Measurements from ENCODE around the gene PIGC. TPM values are rescaled to one million over a fixed set of nuclear protein-coding genes. Genes with fewer than 3 reads are reported as not detected.

PIGC gene
- total RNA-seq, 1 donor from 2014 or later, result 19.1 TPM

Other genes starting within 250 kb of the PIGC start
- gene C1orf105, start 23.4 kb downstream of the PIGC start, total RNA-seq, result not detected
- 53.1 TPM for gene SUCO, start 89.1 kb upstream of the PIGC start, total RNA-seq
- gene FASLG, start 215.0 kb upstream of the PIGC start, total RNA-seq, result 0.40 TPM

Data from sciatic nerve (tissue), 1 donor.